Smooth muscle cell (in vitro differentiated cells): ENCODE measurements around the gene RAMAC. TPM values are rescaled to one million over a fixed set of nuclear protein-coding genes. Genes with fewer than 3 reads are reported as not detected.
"Not testable (repeated sequence)": the region's sequence is repeated elsewhere in the genome, so short reads cannot be mapped to it uniquely, and the experiment has no call there.

ENCODE experiments used
- DNase-seq: peaks from one replicate; lab custom pipeline; 2025; ENCODE audit not compliant: unreplicated experiment; lab: John Stamatoyannopoulos, UW
- H2AFZ ChIP-seq: fragments of 200-600 bp; sonication (generic); 2 replicates; pipeline ENCODE4 v1.6.0; 2016; ENCODE audit warnings: antibody characterized with exemption, low read depth, mild to moderate bottlenecking
- H3F3A ChIP-seq: fragments of 200-600 bp; sonication (generic); 2 replicates; pipeline ENCODE4 v1.6.0; 2017; ENCODE audit warnings: antibody characterized with exemption, low read depth
- H3K27ac ChIP-seq: fragments of 200-600 bp; sonication (generic); 2 replicates; pipeline ENCODE4 v1.5.1; 2016; ENCODE audit warnings: low read depth, mild to moderate bottlenecking
- H3K27me3 ChIP-seq: fragments of 200-600 bp; sonication (generic); 2 replicates; pipeline ENCODE4 v1.6.1; 2016; ENCODE audit warnings: low read depth, mild to moderate bottlenecking
- H3K36me3 ChIP-seq: fragments of 200-600 bp; sonication (generic); 2 replicates; pipeline ENCODE4 v1.5.1; 2016; ENCODE audit warnings: low read depth
- H3K4me1 ChIP-seq: fragments of 200-600 bp; sonication (generic); 2 replicates; pipeline ENCODE4 v1.5.1; 2016; ENCODE audit warnings: low read depth
- H3K4me2 ChIP-seq: fragments of 200-600 bp; sonication (generic); 2 replicates; pipeline ENCODE4 v1.6.0; 2016; ENCODE audit warnings: mild to moderate bottlenecking
- H3K4me3 ChIP-seq: fragments of 200-600 bp; sonication (generic); 2 replicates; pipeline ENCODE4 v1.5.1; 2016; ENCODE audit warnings: mild to moderate bottlenecking
- H3K79me2 ChIP-seq: fragments of 200-600 bp; sonication (generic); 2 replicates; pipeline ENCODE4 v1.6.0; 2016; ENCODE audit warnings: low read depth, mild to moderate bottlenecking
- H3K9ac ChIP-seq: fragments of 200-600 bp; sonication (generic); 2 replicates; pipeline ENCODE4 v1.6.0; 2016; ENCODE audit warnings: low read depth
- H3K9me3 ChIP-seq: fragments of 200-600 bp; sonication (generic); replicated peaks from 2 replicates; pipeline ENCODE4 v1.5.1; 2016; ENCODE audit warnings: low read depth
- H4K20me1 ChIP-seq: fragments of 200-600 bp; sonication (generic); 2 replicates; pipeline ENCODE4 v1.6.0; 2016; ENCODE audit warnings: low read depth
- WGBS: methylation state at CpG from one replicate; pipeline ENCODE4 v1.1.7; 2016; ENCODE audit warnings: low lambda C conversion rate; 5-methylcytosine and 5-hydroxymethylcytosine counted together
- polyA plus RNA-seq: library from polyadenylated mRNA; unstranded; fragments of >200 nt; fragmentation: Nextera tagmentation; extraction: Ambion mirVana; gene quantifications from 2 replicates; pipeline ENCODE4 v1.2.1, GENCODE V29; 2016
- total RNA-seq: library from RNA; depleted of rRNA; stranded (reverse); fragments of >200 nt; gene quantifications from 2 replicates; pipeline ENCODE4 v1.2.3, GENCODE V29; 2014
- TF ChIP-seq, protein P1 (sequence below): fragments of 200-600 bp; sonication (generic); IDR thresholded peaks from 2 replicates; pipeline ENCODE4 v1.5.1; 2017; ENCODE audit warnings: borderline replicate concordance, mild to moderate bottlenecking, antibody characterized with exemption; ENCODE audit not compliant: insufficient read depth, poor library complexity, severe bottlenecking

RAMAC gene
- total RNA-seq (45.6 and 56.6 TPM in 2 replicates), polyA plus RNA-seq (59.2 and 61.1 TPM in 2 replicates)

GRCh38 chr15:82985688-82986441 lies at the start of gene RAMAC:
Gene RAMAC, plus strand, starts transcription at chr15:82986210. Its CDS starts 2,809 bp downstream, at chr15:82989019.
- Histone ChIP-seq H3K9me3 (no peaks in the 10 kb centered on the region), H4K20me1 (peaks cover 3% of the 10 kb centered on the region), H3K9ac (peak within 1 kb of the TSS; percentile 84), H3K4me1 (peaks cover 8% of the 10 kb centered on the region), H3K27me3 (no peaks in the 10 kb centered on the region), H3K4me3 (peak within 1 kb of the TSS; percentile 73), H3F3A (no peaks in the 10 kb centered on the region), H3K27ac (peak within 1 kb of the TSS; percentile 20), H3K36me3 (no peaks in the 10 kb centered on the region), H3K4me2 (peak within 1 kb of the TSS; percentile 91), H3K79me2 (peaks cover 15% of the 10 kb centered on the region), H2AFZ (peak within 1 kb of the TSS; percentile 96)
- TF ChIP-seq, protein P1, sequence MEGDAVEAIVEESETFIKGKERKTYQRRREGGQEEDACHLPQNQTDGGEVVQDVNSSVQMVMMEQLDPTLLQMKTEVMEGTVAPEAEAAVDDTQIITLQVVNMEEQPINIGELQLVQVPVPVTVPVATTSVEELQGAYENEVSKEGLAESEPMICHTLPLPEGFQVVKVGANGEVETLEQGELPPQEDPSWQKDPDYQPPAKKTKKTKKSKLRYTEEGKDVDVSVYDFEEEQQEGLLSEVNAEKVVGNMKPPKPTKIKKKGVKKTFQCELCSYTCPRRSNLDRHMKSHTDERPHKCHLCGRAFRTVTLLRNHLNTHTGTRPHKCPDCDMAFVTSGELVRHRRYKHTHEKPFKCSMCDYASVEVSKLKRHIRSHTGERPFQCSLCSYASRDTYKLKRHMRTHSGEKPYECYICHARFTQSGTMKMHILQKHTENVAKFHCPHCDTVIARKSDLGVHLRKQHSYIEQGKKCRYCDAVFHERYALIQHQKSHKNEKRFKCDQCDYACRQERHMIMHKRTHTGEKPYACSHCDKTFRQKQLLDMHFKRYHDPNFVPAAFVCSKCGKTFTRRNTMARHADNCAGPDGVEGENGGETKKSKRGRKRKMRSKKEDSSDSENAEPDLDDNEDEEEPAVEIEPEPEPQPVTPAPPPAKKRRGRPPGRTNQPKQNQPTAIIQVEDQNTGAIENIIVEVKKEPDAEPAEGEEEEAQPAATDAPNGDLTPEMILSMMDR: no peak
- DNase-seq: peak; percentile 49
- 7% methylated on average over 44 of the region's 45 CpGs for WGBS

- Histone ChIP-seq H4K20me1 (no peaks in the 10 kb centered on the region), H3K4me2 (no peak overlapping the region), H3K4me1 (no peaks in the 10 kb centered on the region), H3K9me3 (no peaks in the 10 kb centered on the region), H3K36me3 (no peaks in the 10 kb centered on the region), H3K27ac (peak overlapping the region; percentile 95), H2AFZ (no peak overlapping the region), H3F3A (no peaks in the 10 kb centered on the region), H3K79me2 (no peaks in the 10 kb centered on the region), H3K9ac (peak overlapping the region; percentile 74), H3K4me3 (no peak overlapping the region), H3K27me3 (no peaks in the 10 kb centered on the region)
- TF ChIP-seq, protein P1: no peak
- WGBS: 64% methylated on average over 4 of the region's 4 CpGs
- no peak for DNase-seq
Measured at GRCh38 chr15:82936966-82937711, 48.9 kb upstream of the RAMAC start.

DNA sequence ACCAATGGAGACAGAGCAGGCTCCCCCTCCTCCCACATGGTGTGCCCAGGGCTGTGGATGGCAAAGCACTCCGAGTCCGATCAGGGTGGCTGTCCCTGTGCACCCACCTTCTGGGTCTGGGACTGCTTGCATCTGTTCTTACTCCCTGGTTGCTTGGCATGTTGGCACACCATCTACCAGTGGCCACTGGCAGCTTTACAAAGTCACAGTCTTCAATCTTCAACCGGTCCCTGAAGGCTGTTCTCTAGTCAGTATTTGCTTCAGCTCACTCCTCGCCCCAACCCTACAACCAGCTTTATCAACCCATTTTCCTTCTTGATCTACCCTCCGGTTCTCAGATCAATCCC lies 48.3 kb upstream of the RAMAC start:
- peak overlapping the region; percentile 95 for H3K27ac ChIP-seq
- H3K27me3 ChIP-seq: no peaks in the 10 kb centered on the region
- no peak overlapping the region for H3K4me3 ChIP-seq
- H3K4me2 ChIP-seq: no peak overlapping the region
- TF ChIP-seq, protein P1: no peak
- no peak for DNase-seq
- H3K36me3 ChIP-seq: no peaks in the 10 kb centered on the region
- no peaks in the 10 kb centered on the region for H3F3A ChIP-seq
- H4K20me1 ChIP-seq: no peaks in the 10 kb centered on the region
- WGBS: 94% methylated on average over 5 of the region's 5 CpGs
- H3K79me2 ChIP-seq: no peaks in the 10 kb centered on the region
- no peak overlapping the region for H2AFZ ChIP-seq
- no peaks in the 10 kb centered on the region for H3K4me1 ChIP-seq
- peak overlapping the region; percentile 74 for H3K9ac ChIP-seq
- H3K9me3 ChIP-seq: no peaks in the 10 kb centered on the region

DNA sequence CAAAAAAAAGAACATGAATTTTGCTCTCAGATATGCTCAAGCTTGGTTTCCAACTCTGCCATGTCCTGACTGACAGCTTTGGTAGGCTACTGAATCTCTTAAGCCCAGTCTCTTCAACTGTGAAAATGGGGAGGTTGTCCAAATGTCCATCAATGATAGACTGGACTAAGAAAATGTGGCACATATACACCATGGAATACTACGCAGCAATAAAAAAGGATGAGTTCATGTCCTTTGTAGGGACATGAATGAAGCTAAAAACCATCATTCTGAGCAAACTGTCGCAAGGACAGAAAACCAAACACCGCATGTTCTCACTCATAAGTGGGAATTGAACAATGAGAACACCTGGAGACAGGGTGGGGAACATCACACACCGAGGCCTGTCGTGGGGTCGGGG lies 46.3 kb upstream of the RAMAC start:
- not testable (repeated sequence) for H3K4me1 ChIP-seq, H3K9me3 ChIP-seq, H3K4me3 ChIP-seq, H2AFZ ChIP-seq, H3K79me2 ChIP-seq, H3K27ac ChIP-seq, H3K9ac ChIP-seq, H3K4me2 ChIP-seq, H3K27me3 ChIP-seq, H3K36me3 ChIP-seq, H3F3A ChIP-seq, DNase-seq, H4K20me1 ChIP-seq
- 94% methylated on average over 6 of the region's 6 CpGs for WGBS
